Activated T-cell treated with anti-CD3 and anti-CD28 coated beads, Interleukin-2, amount 50 U/mL, for 48 hours (primary cell): ENCODE measurements around the gene AKAP14.
"Not testable (repeated sequence)": the region's sequence is repeated elsewhere in the genome, so short reads cannot be mapped to it uniquely, and the experiment has no call there.

ENCODE experiments used
- DNase-seq, 2 experiments: peaks; one replicate each; pipeline ENCODE4 v3.0.0-alpha.2; 2020

Gene AKAP14

DNA sequence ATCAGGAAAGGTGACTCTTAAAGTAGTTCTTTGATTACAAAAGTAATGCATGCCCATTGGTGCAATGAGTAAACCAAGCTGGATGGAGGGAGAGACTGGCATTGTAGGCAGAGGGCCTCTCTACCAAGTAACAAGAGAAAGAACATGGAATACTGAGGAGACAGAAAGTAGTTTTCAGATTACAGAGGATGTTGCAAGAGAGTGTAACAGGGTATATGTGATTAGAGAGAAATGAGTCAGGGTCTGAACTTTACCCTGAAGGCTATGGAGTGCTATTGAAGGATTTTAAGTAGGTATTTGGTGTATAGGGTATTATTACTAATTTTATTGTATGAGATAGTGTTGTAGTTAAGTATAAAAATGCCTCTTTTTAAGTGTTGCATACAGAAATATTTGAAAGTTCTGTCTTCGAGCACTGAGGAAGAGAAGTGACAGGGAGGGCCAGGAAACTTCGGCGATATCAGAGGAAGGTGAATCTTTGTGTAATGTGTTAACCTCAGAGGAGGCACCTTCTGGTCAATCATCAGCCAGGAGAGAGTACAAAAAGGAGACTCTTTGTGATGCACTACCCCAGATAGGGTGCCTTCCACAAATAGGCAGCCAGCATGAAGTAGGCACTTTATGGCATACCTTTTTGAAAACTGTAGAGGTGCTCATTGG, 39.7 kb downstream of the AKAP14 start:
- DNase-seq = no peak

GRCh38 chrX:119941336-119941735, 45.6 kb downstream of the AKAP14 start:
- DNase-seq = no peak

- no peak for DNase-seq
Observed at GRCh38 chrX:119942173-119942819, 46.6 kb downstream of the AKAP14 start.

- no peak for DNase-seq
Observed at GRCh38 chrX:119942831-119943184, 47.1 kb downstream of the AKAP14 start.

- peak; percentile 85 to 88 for DNase-seq
Observed at GRCh38 chrX:119943185-119943988, 47.7 kb downstream of the AKAP14 start, which contains the start of gene NKAP. Gene NKAP, minus strand, starts transcription at chrX:119943751. Its CDS starts 146 bp downstream, at chrX:119943605.

DNA sequence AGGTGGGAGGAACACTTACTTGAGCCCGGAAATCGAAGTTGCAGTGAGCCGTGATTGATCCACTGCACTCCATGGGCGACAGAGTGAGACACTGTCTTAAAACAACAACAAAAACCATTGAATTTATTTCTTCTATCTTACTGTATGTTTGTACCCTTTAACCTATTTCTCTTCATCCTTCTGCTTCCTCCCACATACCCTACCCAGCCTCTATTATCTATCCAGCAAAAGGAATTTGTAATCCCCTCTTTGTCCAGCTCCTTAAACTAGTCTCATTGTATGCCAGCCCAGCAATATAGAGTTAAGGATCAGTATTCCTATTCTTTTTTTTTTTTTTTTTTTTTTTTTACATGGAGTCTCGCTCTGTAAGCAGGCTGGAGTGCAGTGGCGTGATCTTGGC, 49.8 kb downstream of the AKAP14 start:
- no peak for DNase-seq

DNA sequence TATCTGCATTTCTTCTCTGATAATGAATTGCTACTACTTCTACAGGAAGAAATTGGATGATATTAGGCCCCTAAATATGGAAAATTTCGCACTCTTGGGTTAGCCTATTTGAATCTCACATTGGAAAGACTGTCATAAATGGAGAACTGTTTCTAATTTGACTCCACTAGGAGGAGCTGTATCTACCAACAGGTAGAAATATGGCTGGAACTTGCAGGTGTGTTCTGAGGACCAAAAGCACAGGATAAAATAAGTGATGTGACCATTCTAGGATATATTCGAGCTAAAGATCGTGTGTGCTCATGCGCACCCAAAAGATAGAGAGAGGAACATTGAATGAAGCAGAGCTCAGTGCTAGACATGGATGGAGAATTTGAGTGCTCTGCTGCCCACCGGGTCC, 52.7 kb downstream of the AKAP14 start:
- no peak for DNase-seq

- no peak for DNase-seq
Observed at GRCh38 chrX:119954374-119954773, 58.7 kb downstream of the AKAP14 start.

DNA sequence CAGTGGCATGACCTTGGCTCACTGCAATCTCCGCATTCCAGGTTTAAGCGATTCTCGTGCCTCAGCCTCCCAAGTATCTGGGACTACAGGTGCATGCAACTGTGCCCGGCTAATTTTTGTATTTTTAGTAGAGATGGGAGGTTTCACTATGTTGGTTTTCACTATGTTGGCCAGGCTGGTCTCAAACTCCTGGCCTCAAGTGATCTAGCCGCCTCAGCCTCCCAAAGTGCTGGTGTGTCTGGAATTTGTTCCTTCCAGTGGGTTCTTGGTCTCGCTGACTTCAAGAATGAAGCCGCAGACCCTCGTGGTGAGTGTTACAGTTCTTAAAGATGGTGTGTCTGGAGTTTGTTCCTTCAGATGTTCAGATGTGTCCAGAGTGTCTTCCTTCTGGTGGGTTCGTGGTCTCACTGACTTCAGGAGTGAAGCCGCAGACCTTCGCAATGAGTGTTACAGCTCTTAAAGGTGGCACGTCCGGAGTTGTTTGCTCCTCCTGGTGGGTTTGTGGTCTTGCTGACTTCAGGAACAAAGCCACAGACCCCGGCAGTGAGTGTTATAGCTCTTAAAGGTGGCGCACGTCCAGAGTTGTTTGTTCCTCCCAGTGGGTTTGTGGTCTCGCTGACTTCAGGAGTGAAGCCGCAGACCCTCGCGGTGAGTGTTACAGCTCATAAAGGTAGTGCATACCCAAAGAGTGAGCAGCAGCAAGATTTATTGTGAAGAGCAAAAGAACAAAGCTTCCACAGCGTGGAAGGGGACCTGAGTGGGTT, 60.3 kb downstream of the AKAP14 start:
- DNase-seq = peak; percentile 67 to 70

DNA sequence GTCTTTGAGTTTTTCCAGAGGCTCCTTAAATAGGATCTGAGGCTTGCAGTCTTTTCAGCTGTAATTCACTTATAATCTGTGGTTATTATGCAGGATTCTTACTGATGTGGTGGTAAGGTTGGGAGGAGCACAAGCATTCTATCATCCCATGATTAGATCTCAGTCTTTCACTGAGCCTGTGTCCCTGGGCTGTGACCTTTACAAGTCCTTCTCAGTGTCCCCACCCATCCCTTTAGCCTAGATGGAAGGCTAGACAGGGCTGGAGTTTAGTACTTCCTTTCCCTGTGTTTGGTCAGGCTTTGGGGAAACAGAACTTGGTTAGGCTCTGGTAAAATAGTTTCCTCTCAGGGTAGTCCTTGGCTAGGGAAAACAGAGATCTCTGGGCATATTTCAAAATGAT, 64.9 kb downstream of the AKAP14 start:
- DNase-seq = no peak

- not testable (repeated sequence) for DNase-seq
Observed at GRCh38 chrX:119966837-119967236, 71.1 kb downstream of the AKAP14 start.
